HCT116 (cell line): ENCODE measurements around the gene PROM2. TPM values are rescaled to one million over a fixed set of nuclear protein-coding genes. Genes with fewer than 3 reads are reported as not detected.

Source experiments
- ATAC-seq: fragments of 200-7000 bp; cut with Tn5 transposase; 2 replicates; pipeline ENCODE4 v1.9.1; 2020; ENCODE audit warnings: mild to moderate bottlenecking, moderate library complexity
- BruUV-seq: library from RNA; stranded (reverse); fragments of 400-500 nt; replicated peaks from 2 replicates; lab custom pipeline; 2021; lab: Mats Ljungman, UMichigan
- CTCF ChIA-PET: fragments of 300-600 bp; sonication (Branson Sonifier 250); formaldehyde crosslinking; loops from one replicate; lab custom pipeline; 2021; ENCODE audit warnings: antibody characterized with exemption; lab: Charles Lee
- POLR2A ChIA-PET: fragments of 300-600, 350-600 bp; sonication (Branson Sonifier 250); formaldehyde crosslinking; loops from one replicate; lab custom pipeline; 2021; ENCODE audit warnings: antibody characterized with exemption; lab: Charles Lee
- RAD21 ChIA-PET, 2 experiments: fragments of 300-600 bp; sonication (Branson Sonifier 250); formaldehyde crosslinking; loops; one replicate each; lab custom pipeline; 2023; ENCODE audit warnings: low total read pairs in 2 of 2; ENCODE audit not compliant: uncharacterized antibody in 2 of 2, unreplicated experiment in 2 of 2, low non-redundant PET in 1 of 2; lab: Charles Lee
- DNase-seq: peaks from one replicate; pipeline ENCODE4 v3.0.0-alpha.2; 2010; ENCODE audit warnings: low read depth, low spot score
- H2AFZ ChIP-seq: fragments of 200-600 bp; shearing (Covaris generic), sonication (generic); 2 replicates; pipeline ENCODE4 v1.6.1; 2017; ENCODE audit warnings: low read depth, mixed run types, mixed read lengths, antibody characterized with exemption, low read length; ENCODE audit not compliant: poor library complexity, severe bottlenecking
- H3K27ac ChIP-seq: 2 replicates; pipeline ENCODE4 v1.5.1; 2012; ENCODE audit warnings: low read depth, low read length
- H3K27me3 ChIP-seq: fragments of 200-600 bp; sonication (generic); 2 replicates; pipeline ENCODE4 v1.6.1; 2016; ENCODE audit warnings: mixed run types, low read length, mixed read lengths; ENCODE audit not compliant: insufficient read depth
- H3K36me3 ChIP-seq, 2 experiments: fragments of 200-500 bp in 1 of 2; fragments of 200-600 bp in 1 of 2; sonication (Bioruptor generic) in 1 of 2; sonication (generic) in 1 of 2; 2 replicates each; pipeline versions ENCODE4 v1.5.1 to v1.6.1; 2014 to 2016; ENCODE audit warnings: low read length in 2 of 2, inconsistent platforms in 1 of 2, mixed read lengths in 1 of 2, mixed run types in 1 of 2; ENCODE audit not compliant: insufficient read depth in 2 of 2, control insufficient read depth in 1 of 2
- H3K4me1 ChIP-seq, 2 experiments: fragments of 200-600 bp in 1 of 2; sonication (generic) in 1 of 2; 2 replicates each; pipeline versions ENCODE4 v1.5.1 to v1.6.1; 2012 to 2017; ENCODE audit warnings: low read length in 2 of 2, inconsistent platforms in 1 of 2, mild to moderate bottlenecking in 1 of 2, mixed read lengths in 1 of 2, mixed run types in 1 of 2, moderate library complexity in 1 of 2; ENCODE audit not compliant: insufficient read depth in 2 of 2, control insufficient read depth in 1 of 2
- H3K4me2 ChIP-seq: fragments of 200-600 bp; sonication (generic); 2 replicates; pipeline ENCODE4 v1.6.1; 2017; ENCODE audit warnings: mixed run types, low read length, mixed read lengths
- H3K4me3 ChIP-seq, 2 experiments: fragments of 200-600 bp in 1 of 2; sonication (generic) in 1 of 2; replicated peaks in 1 of 2; 2 replicates each; pipeline ENCODE4 v1.5.1; 2011 to 2016; ENCODE audit warnings: low read length in 2 of 2, control low read depth in 1 of 2, low read depth in 1 of 2, mild to moderate bottlenecking in 1 of 2, mixed read lengths in 1 of 2, mixed run types in 1 of 2
- H3K79me2 ChIP-seq: fragments of 200-600 bp; sonication (generic); 2 replicates; pipeline ENCODE4 v1.6.1; 2017; ENCODE audit warnings: mild to moderate bottlenecking, mixed run types, low read length, moderate library complexity, mixed read lengths; ENCODE audit not compliant: insufficient read depth
- H3K9ac ChIP-seq: fragments of 200-600 bp; sonication (generic); 2 replicates; pipeline ENCODE4 v1.6.1; 2016; ENCODE audit warnings: low read length, mixed read lengths
- H3K9me2 ChIP-seq: fragments of 200-600 bp; sonication (generic), shearing (Covaris generic); 2 replicates; pipeline ENCODE4 v1.6.1; 2017; ENCODE audit warnings: mixed run types, mild to moderate bottlenecking, moderate library complexity; ENCODE audit not compliant: insufficient read depth
- H3K9me3 ChIP-seq, 2 experiments: fragments of 200-500 bp in 1 of 2; fragments of 200-600 bp in 1 of 2; sonication (Bioruptor generic) in 1 of 2; sonication (generic) in 1 of 2; 2 replicates each; pipeline ENCODE4 v1.6.1; 2014 to 2017; ENCODE audit warnings: low read length in 2 of 2, mixed read lengths in 2 of 2, inconsistent platforms in 1 of 2, low read depth in 1 of 2, mild to moderate bottlenecking in 1 of 2, mixed run types in 1 of 2, moderate library complexity in 1 of 2; ENCODE audit not compliant: control insufficient read depth in 1 of 2, insufficient read depth in 1 of 2
- H4K20me1 ChIP-seq: fragments of 200-600 bp; sonication (generic), shearing (Covaris generic); 2 replicates; pipeline ENCODE4 v1.6.1; 2017; ENCODE audit warnings: mixed run types, mild to moderate bottlenecking, moderate library complexity; ENCODE audit not compliant: insufficient read depth
- CBX3 ChIP-seq: IDR thresholded peaks from 2 replicates; pipeline ENCODE4 v1.6.1; 2012; ENCODE audit warnings: low read depth
- CEBPB ChIP-seq: IDR thresholded peaks from 2 replicates; pipeline ENCODE4 v1.6.1; 2012; ENCODE audit warnings: low read depth
- EGR1 ChIP-seq: IDR thresholded peaks from 2 replicates; pipeline ENCODE4 v1.6.1; 2012; ENCODE audit warnings: low read depth
- ELF1 ChIP-seq: IDR thresholded peaks from 2 replicates; pipeline ENCODE4 v1.6.1; 2012; ENCODE audit warnings: low read depth, borderline replicate concordance
- EZH2 ChIP-seq: fragments of 200-600 bp; sonication (generic); IDR thresholded peaks from 2 replicates; pipeline ENCODE4 v1.6.1; 2017; ENCODE audit warnings: antibody characterized with exemption, mixed run types
- JUND ChIP-seq: IDR thresholded peaks from 2 replicates; pipeline ENCODE4 v1.6.1; 2012
- MAX ChIP-seq: IDR thresholded peaks from 2 replicates; pipeline ENCODE4 v1.6.1; 2012
- POLR2A ChIP-seq: IDR thresholded peaks from 2 replicates; pipeline ENCODE4 v1.7.0; 2011; ENCODE audit warnings: borderline replicate concordance; ENCODE audit not compliant: insufficient read depth, insufficient read length; ENCODE audit errors: extremely low read depth
- POLR2AphosphoS5 ChIP-seq: IDR thresholded peaks from 2 replicates; pipeline ENCODE4 v1.6.1; 2011; ENCODE audit warnings: mild to moderate bottlenecking, low read depth, low read length, moderate library complexity
- SP1 ChIP-seq: IDR thresholded peaks from 2 replicates; pipeline ENCODE4 v1.6.1; 2012; ENCODE audit warnings: low read depth
- SRF ChIP-seq: IDR thresholded peaks from 2 replicates; pipeline ENCODE4 v1.6.1; 2012; ENCODE audit warnings: low read depth
- TCF7L2 ChIP-seq: IDR thresholded peaks from 2 replicates; pipeline ENCODE4 v1.7.0; 2011; ENCODE audit warnings: borderline replicate concordance, inconsistent platforms; ENCODE audit not compliant: insufficient read depth, insufficient read length; ENCODE audit errors: extremely low read depth
- ZBTB33 ChIP-seq: IDR thresholded peaks from 2 replicates; pipeline ENCODE4 v1.6.1; 2011; ENCODE audit warnings: mild to moderate bottlenecking, low read length, moderate library complexity; ENCODE audit not compliant: insufficient replicate concordance; ENCODE audit errors: extremely low read depth
- ZFX ChIP-seq: fragments of 450-650 bp; IDR thresholded peaks from 2 replicates; pipeline ENCODE4 v1.6.1; 2017
- ZNF274 ChIP-seq: fragments of 200-500 bp; sonication (Bioruptor generic); IDR thresholded peaks from 2 replicates; pipeline ENCODE4 v1.6.1; 2014; ENCODE audit warnings: mild to moderate bottlenecking, low read depth, low read length, inconsistent platforms
- intact Hi-C: fragments of 100-400 bp; cut with micrococcal nuclease; formaldehyde crosslinking; loops from 2 replicates; pipeline ENCODE4 v1.10.0; 2022
- total RNA-seq: library from RNA; stranded (reverse); gene quantifications from one replicate; pipeline ENCODE4 v1.2.1, GENCODE V29; 2021; ENCODE audit not compliant: unreplicated experiment
- TF ChIP-seq, protein P1 (sequence below): IDR thresholded peaks from 2 replicates; pipeline ENCODE4 v1.6.1; 2012; ENCODE audit warnings: low read depth
- TF ChIP-seq, protein P2 (sequence below): IDR thresholded peaks from 2 replicates; pipeline ENCODE4 v1.6.1; 2012
- TF ChIP-seq, protein P3 (sequence below), 3 experiments: fragments of 200-600 bp in 1 of 3; sonication (generic) in 1 of 3; IDR thresholded peaks in 2 of 3; conservative IDR thresholded peaks in 1 of 3; 2 replicates each; pipeline ENCODE4 v1.5.1; 2012 to 2017; ENCODE audit warnings: low read depth in 2 of 3, low read length in 2 of 3, antibody characterized with exemption in 1 of 3, borderline replicate concordance in 1 of 3, control low read depth in 1 of 3, mild to moderate bottlenecking in 1 of 3, mixed read lengths in 1 of 3, mixed run types in 1 of 3, moderate library complexity in 1 of 3; ENCODE audit not compliant: insufficient read depth in 1 of 3

The PROM2 gene
- total RNA-seq, 1 experiment from 2014 or later: 11.9 TPM

DNA sequence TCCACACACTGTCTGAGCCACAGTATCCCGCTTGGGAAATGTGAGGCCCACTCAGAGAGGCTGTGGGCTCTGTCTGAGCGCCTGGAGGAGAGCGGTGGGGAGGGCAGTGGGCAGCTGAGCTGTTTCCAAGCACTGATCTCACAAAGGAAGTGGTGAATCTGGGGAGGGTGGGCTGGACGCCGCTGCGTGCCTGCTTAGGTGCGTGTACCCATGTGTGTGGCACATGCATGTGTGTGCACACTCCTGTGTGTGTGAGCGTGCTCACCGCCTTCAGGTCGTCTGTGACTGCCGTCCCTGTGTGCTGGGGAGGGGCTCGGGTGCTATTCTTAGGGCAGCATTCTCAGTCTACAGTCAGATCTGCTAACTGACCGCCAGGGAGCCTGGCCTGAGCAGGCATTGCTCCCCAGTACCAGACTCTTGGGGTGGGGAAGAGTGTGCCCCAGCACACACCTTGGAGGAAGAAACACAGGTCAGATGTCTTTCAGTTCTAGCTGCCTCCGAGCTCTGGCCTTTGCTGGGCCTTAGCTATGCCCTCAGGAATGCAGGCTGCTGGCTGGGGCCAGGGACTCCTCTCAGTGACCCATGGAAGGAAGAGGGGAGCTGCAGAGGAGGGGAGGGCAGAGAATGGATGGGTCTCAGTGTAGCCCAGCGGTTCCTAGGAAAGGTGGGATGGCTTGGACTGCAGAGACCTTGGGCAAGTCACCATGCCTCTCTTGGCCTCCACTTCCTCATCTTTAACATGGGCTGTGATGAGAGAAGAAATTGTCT lies 54.3 kb downstream of the PROM2 start:
- CTCF ChIA-PET: interaction anchor here (1.0 kb wide), 1 partner anchor 17 kb away, joined by 5 read pairs; no protein-coding TSS in a partner anchor
- RAD21 ChIA-PET: interaction anchor here in 1 of 2 experiments (0.7 kb wide), 1 partner anchor 128 kb away, joined by 11 read pairs; no protein-coding TSS in a partner anchor
- H3K9ac ChIP-seq: no peak overlapping the region
- no peak overlapping the region for H2AFZ ChIP-seq
- no peaks in the 10 kb centered on the region for H3K36me3 ChIP-seq
- POLR2A ChIA-PET: no interaction called here
- ATAC-seq (no peak), DNase-seq (no peak)
- no peaks in the 10 kb centered on the region for H4K20me1 ChIP-seq
- H3K79me2 ChIP-seq: no peaks in the 10 kb centered on the region
- no TSS peak for BruUV-seq
- no peaks in the 10 kb centered on the region for H3K27me3 ChIP-seq
- no peak for TF ChIP-seq ZBTB33
- TF ChIP-seq EGR1: no peak
- TF ChIP-seq, protein P1, sequence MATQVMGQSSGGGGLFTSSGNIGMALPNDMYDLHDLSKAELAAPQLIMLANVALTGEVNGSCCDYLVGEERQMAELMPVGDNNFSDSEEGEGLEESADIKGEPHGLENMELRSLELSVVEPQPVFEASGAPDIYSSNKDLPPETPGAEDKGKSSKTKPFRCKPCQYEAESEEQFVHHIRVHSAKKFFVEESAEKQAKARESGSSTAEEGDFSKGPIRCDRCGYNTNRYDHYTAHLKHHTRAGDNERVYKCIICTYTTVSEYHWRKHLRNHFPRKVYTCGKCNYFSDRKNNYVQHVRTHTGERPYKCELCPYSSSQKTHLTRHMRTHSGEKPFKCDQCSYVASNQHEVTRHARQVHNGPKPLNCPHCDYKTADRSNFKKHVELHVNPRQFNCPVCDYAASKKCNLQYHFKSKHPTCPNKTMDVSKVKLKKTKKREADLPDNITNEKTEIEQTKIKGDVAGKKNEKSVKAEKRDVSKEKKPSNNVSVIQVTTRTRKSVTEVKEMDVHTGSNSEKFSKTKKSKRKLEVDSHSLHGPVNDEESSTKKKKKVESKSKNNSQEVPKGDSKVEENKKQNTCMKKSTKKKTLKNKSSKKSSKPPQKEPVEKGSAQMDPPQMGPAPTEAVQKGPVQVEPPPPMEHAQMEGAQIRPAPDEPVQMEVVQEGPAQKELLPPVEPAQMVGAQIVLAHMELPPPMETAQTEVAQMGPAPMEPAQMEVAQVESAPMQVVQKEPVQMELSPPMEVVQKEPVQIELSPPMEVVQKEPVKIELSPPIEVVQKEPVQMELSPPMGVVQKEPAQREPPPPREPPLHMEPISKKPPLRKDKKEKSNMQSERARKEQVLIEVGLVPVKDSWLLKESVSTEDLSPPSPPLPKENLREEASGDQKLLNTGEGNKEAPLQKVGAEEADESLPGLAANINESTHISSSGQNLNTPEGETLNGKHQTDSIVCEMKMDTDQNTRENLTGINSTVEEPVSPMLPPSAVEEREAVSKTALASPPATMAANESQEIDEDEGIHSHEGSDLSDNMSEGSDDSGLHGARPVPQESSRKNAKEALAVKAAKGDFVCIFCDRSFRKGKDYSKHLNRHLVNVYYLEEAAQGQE: no peak
- no peak for TF ChIP-seq EZH2
- TF ChIP-seq POLR2AphosphoS5: no peak
- TF ChIP-seq, protein P2, sequence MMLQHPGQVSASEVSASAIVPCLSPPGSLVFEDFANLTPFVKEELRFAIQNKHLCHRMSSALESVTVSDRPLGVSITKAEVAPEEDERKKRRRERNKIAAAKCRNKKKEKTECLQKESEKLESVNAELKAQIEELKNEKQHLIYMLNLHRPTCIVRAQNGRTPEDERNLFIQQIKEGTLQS: no peak
- TF ChIP-seq POLR2A: no peak
- TF ChIP-seq SP1: no peak
- no peak for TF ChIP-seq ZFX
- no peak for TF ChIP-seq SRF
- TF ChIP-seq, protein P3, sequence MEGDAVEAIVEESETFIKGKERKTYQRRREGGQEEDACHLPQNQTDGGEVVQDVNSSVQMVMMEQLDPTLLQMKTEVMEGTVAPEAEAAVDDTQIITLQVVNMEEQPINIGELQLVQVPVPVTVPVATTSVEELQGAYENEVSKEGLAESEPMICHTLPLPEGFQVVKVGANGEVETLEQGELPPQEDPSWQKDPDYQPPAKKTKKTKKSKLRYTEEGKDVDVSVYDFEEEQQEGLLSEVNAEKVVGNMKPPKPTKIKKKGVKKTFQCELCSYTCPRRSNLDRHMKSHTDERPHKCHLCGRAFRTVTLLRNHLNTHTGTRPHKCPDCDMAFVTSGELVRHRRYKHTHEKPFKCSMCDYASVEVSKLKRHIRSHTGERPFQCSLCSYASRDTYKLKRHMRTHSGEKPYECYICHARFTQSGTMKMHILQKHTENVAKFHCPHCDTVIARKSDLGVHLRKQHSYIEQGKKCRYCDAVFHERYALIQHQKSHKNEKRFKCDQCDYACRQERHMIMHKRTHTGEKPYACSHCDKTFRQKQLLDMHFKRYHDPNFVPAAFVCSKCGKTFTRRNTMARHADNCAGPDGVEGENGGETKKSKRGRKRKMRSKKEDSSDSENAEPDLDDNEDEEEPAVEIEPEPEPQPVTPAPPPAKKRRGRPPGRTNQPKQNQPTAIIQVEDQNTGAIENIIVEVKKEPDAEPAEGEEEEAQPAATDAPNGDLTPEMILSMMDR (IDR thresholded peaks at IDR 0.05 in 2 of 3, conservative IDR thresholded peaks at IDR 0.05 in 1 of 3; ENCODE audit: borderline replicate concordance in 1 of 3, insufficient read depth in 1 of 3, low read depth in 2 of 3, low read length in 2 of 3): no peak
- no peak for TF ChIP-seq CEBPB
- TF ChIP-seq ZNF274: no peak
- TF ChIP-seq TCF7L2: no peak
- TF ChIP-seq ELF1: no peak
- TF ChIP-seq MAX: no peak
- TF ChIP-seq JUND: no peak
- no peak for TF ChIP-seq CBX3
- H3K27ac ChIP-seq: no peak overlapping the region
- H3K4me1 ChIP-seq: peaks cover 10 to 11% of the 10 kb centered on the region in 2 experiments; a peak in 2 of 4 replicates
- H3K9me3 ChIP-seq: no peaks in the 10 kb centered on the region
- intact Hi-C loops: no loop called here
- H3K9me2 ChIP-seq: no peaks in the 10 kb centered on the region
- H3K4me3 ChIP-seq: no peak overlapping the region
- H3K4me2 ChIP-seq: no peak overlapping the region
